ENCODE measurements around the gene FBXO47.

- TF ChIP-seq CTCF (conservative IDR thresholded peaks at IDR 0.05; ENCODE audit: low read depth, low read length) (no peak), EZH2phosphoT487 (IDR thresholded peaks at IDR 0.05; ENCODE audit: borderline replicate concordance, low read length) (no peak), EZH2 (IDR thresholded peaks at IDR 0.05; ENCODE audit: low read length, unreplicated experiment) (no peak)
Observed at GRCh38 chr17:38981636-38982035, 14.4 kb upstream of the FBXO47 start.

Measured in PC-3 (cell line).